H1 (cell line): ENCODE data around the gene AGBL1. TPM values are rescaled to one million over a fixed set of nuclear protein-coding genes. Genes with fewer than 3 reads are reported as not detected.

Experiments
- CTCF ChIA-PET: fragments of 300-600 bp; sonication (Branson Sonifier 250); formaldehyde crosslinking; loops from one replicate; lab custom pipeline; 2021; ENCODE audit not compliant: partially characterized antibody; lab: Charles Lee
- POLR2A ChIA-PET: fragments of 300-600 bp; sonication (Branson Sonifier 250); formaldehyde crosslinking; loops from one replicate; lab custom pipeline; 2021; ENCODE audit warnings: inconsistent platforms; ENCODE audit not compliant: partially characterized antibody; lab: Charles Lee
- DNase-seq, 2 experiments: peaks; one replicate each; pipeline versions ENCODE4 v3.0.0 to v3.0.0-alpha.2; 2010 to 2022; ENCODE audit warnings: low spot score in 2 of 2, low read depth in 1 of 2, mixed read lengths in 1 of 2
- FAIRE-seq: peaks from 2 replicates; lab custom pipeline; 2011; peaks lifted over from hg19 to GRCh38; lab: Jason Lieb, UNC
- H2AFZ ChIP-seq: 2 replicates; pipeline ENCODE4 v1.8.1; 2012; ENCODE audit warnings: low read length, inconsistent platforms
- H2AK5ac ChIP-seq: 2 replicates; pipeline ENCODE4 v1.6.1; 2013; ENCODE audit warnings: low read depth, low read length
- H2BK120ac ChIP-seq: replicated peaks from 2 replicates; pipeline ENCODE3; 2013; ENCODE audit warnings: low read depth, low read length, inconsistent platforms
- H2BK12ac ChIP-seq: 2 replicates; pipeline ENCODE4 v1.6.1; 2013; ENCODE audit warnings: low read depth, low read length
- H2BK15ac ChIP-seq: 2 replicates; pipeline ENCODE4 v1.6.1; 2013; ENCODE audit warnings: low read length
- H2BK20ac ChIP-seq: 2 replicates; pipeline ENCODE4 v1.6.1; 2013; ENCODE audit warnings: low read length
- H2BK5ac ChIP-seq: 2 replicates; pipeline ENCODE4 v1.6.1; 2013; ENCODE audit warnings: low read depth, low read length
- H3K14ac ChIP-seq: 2 replicates; pipeline ENCODE4 v1.6.1; 2013; ENCODE audit warnings: inconsistent platforms; ENCODE audit not compliant: insufficient read length
- H3K18ac ChIP-seq: 2 replicates; pipeline ENCODE4 v1.6.1; 2013; ENCODE audit warnings: low read length; ENCODE audit errors: extremely low read depth
- H3K23ac ChIP-seq: 2 replicates; pipeline ENCODE4 v1.6.1; 2013; ENCODE audit warnings: inconsistent platforms; ENCODE audit not compliant: insufficient read length
- H3K23me2 ChIP-seq: 2 replicates; pipeline ENCODE4 v1.6.1; 2013; ENCODE audit warnings: low read depth, low read length
- H3K27ac ChIP-seq: 2 replicates; pipeline ENCODE4 v1.6.1; 2011; ENCODE audit warnings: low read depth, low read length, inconsistent platforms
- H3K27me3 ChIP-seq, 4 experiments: replicated peaks in 1 of 4; 1 replicate in 1 of 4; 2 replicates in 3 of 4; pipeline versions ENCODE4 v1.6.1 to v1.8.1; 2011 to 2013; ENCODE audit warnings: low read length in 3 of 4, mild to moderate bottlenecking in 3 of 4, inconsistent platforms in 2 of 4, mixed read lengths in 2 of 4, moderate library complexity in 1 of 4; ENCODE audit not compliant: control insufficient read depth in 3 of 4, insufficient read depth in 3 of 4; ENCODE audit errors: extremely low read depth in 1 of 4
- H3K36me3 ChIP-seq, 4 experiments: 2 replicates each; pipeline versions ENCODE4 v1.6.1 to v1.8.1; 2011 to 2013; ENCODE audit warnings: mild to moderate bottlenecking in 4 of 4, low read length in 3 of 4, moderate library complexity in 2 of 4, control low read depth in 1 of 4, inconsistent platforms in 1 of 4; ENCODE audit not compliant: insufficient read depth in 4 of 4, control insufficient read depth in 2 of 4
- H3K4ac ChIP-seq: replicated peaks from 2 replicates; pipeline ENCODE3; 2013; ENCODE audit warnings: low read length, low read depth, mixed read lengths, inconsistent platforms; ENCODE audit not compliant: insufficient read length
- H3K4me1 ChIP-seq, 4 experiments: replicated peaks in 1 of 4; 1 replicate in 1 of 4; 2 replicates in 3 of 4; pipeline versions ENCODE4 v1.6.1 to v1.8.1; 2011 to 2013; ENCODE audit warnings: low read length in 3 of 4, inconsistent platforms in 2 of 4, mixed read lengths in 1 of 4; ENCODE audit not compliant: insufficient read depth in 4 of 4, control insufficient read depth in 3 of 4
- H3K4me2 ChIP-seq, 2 experiments: 2 replicates each; pipeline versions ENCODE4 v1.6.1 to v1.8.1; 2011 to 2013; ENCODE audit warnings: low read depth in 2 of 2, low read length in 2 of 2, control low read depth in 1 of 2, inconsistent platforms in 1 of 2, mild to moderate bottlenecking in 1 of 2; ENCODE audit not compliant: insufficient read depth in 1 of 2
- H3K4me3 ChIP-seq, 4 experiments: fragments of 200-600, 300-600 bp in 1 of 4; sonication (generic), shearing (Covaris generic), sonication (Bioruptor Twin) in 1 of 4; 2 replicates each; pipeline versions ENCODE4 v1.5.1 to v1.8.1; 2011 to 2016; ENCODE audit warnings: low read length in 4 of 4, low read depth in 3 of 4, control low read depth in 2 of 4, inconsistent platforms in 2 of 4, mild to moderate bottlenecking in 2 of 4, mixed read lengths in 1 of 4, moderate library complexity in 1 of 4; ENCODE audit not compliant: insufficient read depth in 2 of 4; ENCODE audit errors: extremely low read depth in 1 of 4
- H3K56ac ChIP-seq: replicated peaks from 2 replicates; pipeline ENCODE3; 2013; ENCODE audit warnings: low read depth, mild to moderate bottlenecking, mixed read lengths, low read length, inconsistent platforms; ENCODE audit not compliant: insufficient read length
- H3K79me1 ChIP-seq: 2 replicates; pipeline ENCODE4 v1.6.1; 2013; ENCODE audit warnings: low read depth, low read length, control low read depth
- H3K79me2 ChIP-seq, 2 experiments: 2 replicates each; pipeline versions ENCODE4 v1.6.1 to v1.8.1; 2012 to 2013; ENCODE audit warnings: low read length in 2 of 2, mild to moderate bottlenecking in 2 of 2, inconsistent platforms in 1 of 2; ENCODE audit not compliant: insufficient read depth in 2 of 2, control insufficient read depth in 1 of 2
- H3K9ac ChIP-seq, 4 experiments: replicated peaks in 1 of 4; 1 replicate in 1 of 4; 2 replicates in 3 of 4; pipeline versions ENCODE4 v1.6.1 to v1.8.1; 2011 to 2013; ENCODE audit warnings: low read depth in 3 of 4, low read length in 3 of 4, control low read depth in 2 of 4, mild to moderate bottlenecking in 2 of 4, moderate library complexity in 2 of 4, inconsistent platforms in 1 of 4; ENCODE audit errors: extremely low read depth in 1 of 4
- H3K9me3 ChIP-seq, 2 experiments: 2 replicates each; pipeline versions ENCODE4 v1.6.1 to v1.8.1; 2012 to 2013; ENCODE audit warnings: mild to moderate bottlenecking in 2 of 2, moderate library complexity in 2 of 2, control low read depth in 1 of 2, inconsistent platforms in 1 of 2, low read depth in 1 of 2, low read length in 1 of 2, mixed read lengths in 1 of 2; ENCODE audit not compliant: insufficient read depth in 2 of 2
- H4K20me1 ChIP-seq, 2 experiments: replicated peaks in 1 of 2; 2 replicates each; pipeline versions ENCODE3 to v1.8.1; 2011 to 2013; ENCODE audit warnings: inconsistent platforms in 2 of 2, low read length in 2 of 2, mild to moderate bottlenecking in 1 of 2; ENCODE audit not compliant: insufficient read depth in 2 of 2, control insufficient read depth in 1 of 2
- H4K5ac ChIP-seq: 2 replicates; pipeline ENCODE4 v1.6.1; 2013; ENCODE audit warnings: low read length, low read depth, mixed read lengths, inconsistent platforms; ENCODE audit not compliant: insufficient read length
- H4K8ac ChIP-seq: 2 replicates; pipeline ENCODE4 v1.8.0; 2013; ENCODE audit warnings: mild to moderate bottlenecking, moderate library complexity, low read length, inconsistent platforms; ENCODE audit not compliant: insufficient read depth; ENCODE audit errors: extremely low read depth
- H4K91ac ChIP-seq: replicated peaks from 2 replicates; pipeline ENCODE3; 2013; ENCODE audit warnings: low read length, mixed read lengths, inconsistent platforms; ENCODE audit not compliant: insufficient read length
- ASH2L ChIP-seq: fragments of 200-600, 300-600 bp; sonication (generic); IDR thresholded peaks from one replicate; pipeline ENCODE4 v1.7.1; 2017; ENCODE audit warnings: low read length
- TEAD4 ChIP-seq: IDR thresholded peaks from 2 replicates; pipeline ENCODE4 v1.6.1; 2012; ENCODE audit warnings: low read depth, low read length, inconsistent platforms, mixed read lengths
- WGBS, 2 experiments: shearing (Covaris generic) in 1 of 2; methylation state at CpG; one replicate each; pipeline versions ENCODE4 v1.1.6 to v1.1.7; 2013 to 2015; ENCODE audit warnings: low lambda C conversion rate in 2 of 2, mixed read lengths in 2 of 2, inconsistent platforms in 1 of 2, low coverage in 1 of 2, missing lambda C conversion rate in 1 of 2; ENCODE audit not compliant: insufficient replicate concordance in 2 of 2, insufficient coverage in 1 of 2, insufficient read length in 1 of 2; ENCODE audit errors: extremely low coverage in 1 of 2, missing lambda C conversion rate in 1 of 2; 5-methylcytosine and 5-hydroxymethylcytosine counted together
- polyA plus RNA-seq, 7 experiments: library from polyadenylated mRNA; depleted of rRNA in 3 of 7; stranded (reverse) in 5 of 7; unstranded in 2 of 7; fragments of >200 nt in 5 of 7; fragments of 200-250 nt in 2 of 7; gene quantifications; 1 replicate in 5 of 7; 2 replicates in 1 of 7; 4 replicates in 1 of 7; pipeline versions ENCODE4 v1.2.1 to v1.2.3, GENCODE V29; 2011 to 2013; ENCODE audit warnings: missing spikeins in 2 of 7, mixed read lengths in 2 of 7
- total RNA-seq: library from RNA; stranded (reverse); fragmentation: NEBNext Ultra II Directional; extraction: Animal tissue kit (Norgen Biotek cat#: 25700); gene quantifications from 2 replicates; pipeline ENCODE4 v1.2.1, GENCODE V29; 2021

AGBL1 gene
- total and polyA plus RNA-seq, 2 of the 8 experiments (the other 6 are each of a cell fraction or from before 2014, with no cell fraction given): not detected

GRCh38 chr15:86608461-86609205, 529.0 kb downstream of the AGBL1 start:
- no peak overlapping the region for H2AFZ ChIP-seq
- H3K79me2 ChIP-seq: no peaks in the 10 kb centered on the region
- H3K27me3 ChIP-seq: no peaks in the 10 kb centered on the region
- H4K5ac ChIP-seq: no peak overlapping the region
- H3K18ac ChIP-seq: 0 out of 2 replicates have a peak overlapping the region, but pooled peaks have one; percentile 9
- peaks cover 0 to 6% of the 10 kb centered on the region in 2 experiments; a peak in 2 of 4 replicates for H3K9me3 ChIP-seq
- no peak overlapping the region for H3K4me3 ChIP-seq
- H2BK5ac ChIP-seq: no peak overlapping the region
- no peak overlapping the region for H2AK5ac ChIP-seq
- H3K79me1 ChIP-seq: no peaks in the 10 kb centered on the region
- H3K4me2 ChIP-seq: no peak overlapping the region
- ChIA-PET POLR2A (no interaction called here), CTCF (interaction anchor here (1.3 to 1.4 kb wide), 2 partner anchors 16 kb away, joined by 4 to 6 read pairs; no protein-coding TSS in a partner anchor)
- H2BK20ac ChIP-seq: no peak overlapping the region
- FAIRE-seq: no peak
- H3K23me2 ChIP-seq: no peaks in the 10 kb centered on the region; the same call in 1 of the 2 replicates
- no peak overlapping the region for H2BK120ac ChIP-seq
- TF ChIP-seq TEAD4 (0 out of 2 replicates have a peak, but pooled peaks have one; percentile 15), ASH2L (no peak)
- no peaks in the 10 kb centered on the region for H3K36me3 ChIP-seq
- peaks cover 0 to 3% (median 0%) of the 10 kb centered on the region in 4 experiments; a peak in 1 of 7 replicates for H3K4me1 ChIP-seq
- H3K14ac ChIP-seq: no peak overlapping the region
- no peak overlapping the region for H3K9ac ChIP-seq
- peak overlapping the region; percentile 19; the same call in 1 of the 2 replicates for H2BK12ac ChIP-seq
- no peak for DNase-seq
- H4K91ac ChIP-seq: no peak overlapping the region
- no peak overlapping the region for H4K8ac ChIP-seq
- peak overlapping the region; percentile 18; the same call in 1 of the 2 replicates for H2BK15ac ChIP-seq
- H3K23ac ChIP-seq: no peak overlapping the region
- H3K4ac ChIP-seq: no peak overlapping the region
- no peak overlapping the region for H3K56ac ChIP-seq
- WGBS, 2 experiments: 84% methylated on average over 7 of the region's 7 CpGs; no CpG with 5 or more reads in 1 of the 2 experiments
- no peaks in the 10 kb centered on the region for H4K20me1 ChIP-seq
- no peak overlapping the region for H3K27ac ChIP-seq
